ENCODE results near the gene CPVL.

CPVL gene

DNA sequence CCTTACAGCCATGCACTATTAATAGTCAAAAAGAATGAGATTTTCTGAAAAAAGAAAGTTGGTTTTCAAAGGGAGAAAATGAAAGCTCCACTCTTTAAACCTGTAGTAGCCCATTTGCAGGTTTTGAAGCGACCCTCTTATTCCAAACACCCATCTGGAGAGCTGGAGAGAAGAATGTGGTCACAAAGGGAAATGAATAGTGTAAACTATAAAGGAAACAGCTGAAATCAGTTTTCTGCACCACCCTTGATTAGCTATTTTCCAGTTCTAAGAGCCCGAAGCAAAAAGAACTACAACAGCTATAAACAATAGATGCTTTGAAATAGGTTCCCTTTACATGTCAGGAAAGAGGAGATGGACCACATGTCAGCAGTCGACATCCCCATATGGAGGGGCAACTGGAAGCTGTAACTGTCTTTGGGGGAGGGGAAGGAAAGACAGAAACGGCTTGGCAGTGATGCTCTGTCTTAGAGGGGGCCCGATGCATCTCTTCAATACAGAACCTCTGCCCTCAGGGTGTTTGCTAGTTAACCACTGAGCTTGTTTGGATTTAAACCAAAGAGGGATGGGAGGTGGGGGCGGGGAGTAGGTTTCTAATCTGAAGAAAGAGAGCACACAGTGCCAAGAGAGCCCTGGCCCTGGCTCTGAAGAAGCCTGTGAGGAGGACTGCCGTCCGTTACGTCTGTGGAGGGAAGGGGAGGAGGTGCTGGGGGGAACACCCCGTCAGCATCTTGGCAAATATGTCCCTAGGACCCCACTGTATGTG is 55.3 kb downstream of the CPVL start:
- DNase-seq (ENCODE audit: low spot score), result no peak

GRCh38 chr7:29090151-29090805 is 56.1 kb downstream of the CPVL start:
- no peak for DNase-seq (ENCODE audit: low spot score)

- no peak for DNase-seq (ENCODE audit: low spot score)
These were observed 58.5 kb downstream of the CPVL start for GRCh38 chr7:29087840-29088170.

GRCh38 chr7:29086545-29086944 is 59.8 kb downstream of the CPVL start:
- DNase-seq (ENCODE audit: low spot score), result no peak

- no peak for DNase-seq (ENCODE audit: low spot score)
These were observed 61.5 kb downstream of the CPVL start for GRCh38 chr7:29084832-29085231.

- DNase-seq (ENCODE audit: low spot score), result no peak
These were observed 65.5 kb downstream of the CPVL start for GRCh38 chr7:29080803-29081202.

GRCh38 chr7:29078311-29079260 is 67.8 kb downstream of the CPVL start:
- DNase-seq (ENCODE audit: low spot score), result no peak

GRCh38 chr7:29077854-29078253 is 68.5 kb downstream of the CPVL start:
- DNase-seq (ENCODE audit: low spot score), result no peak

- no peak for DNase-seq (ENCODE audit: low spot score)
These were observed 69.2 kb downstream of the CPVL start for GRCh38 chr7:29077176-29077575.

- DNase-seq (ENCODE audit: low spot score), result no peak
These were observed 69.7 kb downstream of the CPVL start for GRCh38 chr7:29076631-29077030.

DNA sequence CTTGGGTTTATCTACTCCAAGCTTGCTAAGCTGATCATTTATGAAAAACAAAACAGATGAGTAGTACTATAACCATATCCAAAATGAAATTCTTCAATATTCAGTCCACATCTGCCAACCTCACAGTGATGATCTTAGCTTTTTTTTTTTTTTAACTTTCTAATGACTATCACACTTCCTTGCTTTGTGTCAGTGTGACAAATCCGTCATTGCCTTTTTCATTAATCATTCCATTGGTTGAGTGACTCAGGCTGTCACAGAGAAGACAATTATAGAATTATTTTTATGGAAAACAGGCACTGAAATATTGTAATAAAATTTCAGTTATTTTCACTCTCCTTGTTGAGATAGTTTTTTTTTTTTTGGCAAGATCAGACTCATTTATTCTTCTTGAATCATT is 70.7 kb downstream of the CPVL start:
- DNase-seq (ENCODE audit: low spot score), result no peak

- no peak for DNase-seq (ENCODE audit: low spot score)
These were observed 75.0 kb downstream of the CPVL start for GRCh38 chr7:29071203-29071874.

DNA sequence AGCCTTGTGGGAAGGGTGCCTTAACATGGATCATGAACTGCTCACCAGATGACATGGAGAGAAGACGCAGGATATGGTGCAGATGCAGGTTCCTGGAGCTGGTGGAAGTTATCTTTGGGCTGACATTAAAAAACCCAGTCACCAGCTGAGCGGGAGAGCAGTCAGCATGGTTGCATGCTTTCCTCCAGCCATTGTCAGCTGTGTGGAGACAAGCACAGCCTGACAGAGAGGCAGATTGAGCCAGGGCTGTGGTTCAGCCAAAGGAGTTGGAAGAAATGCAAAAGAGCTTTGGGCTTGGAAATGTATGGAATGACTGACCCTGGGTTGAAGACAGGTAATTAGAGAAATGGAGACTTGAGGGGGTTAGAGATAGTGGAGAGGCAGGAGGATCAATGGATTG is 79.7 kb downstream of the CPVL start:
- no peak for DNase-seq (ENCODE audit: low spot score)

GRCh38 chr7:29065181-29065857 is 81.0 kb downstream of the CPVL start:
- no peak for DNase-seq (ENCODE audit: low spot score)

GRCh38 chr7:29063872-29064271 is 82.5 kb downstream of the CPVL start:
- no peak for DNase-seq (ENCODE audit: low spot score)

- DNase-seq (ENCODE audit: low spot score), result no peak
These were observed 83.1 kb downstream of the CPVL start for GRCh38 chr7:29063236-29063635.

GRCh38 chr7:29053105-29053872 is 93.0 kb downstream of the CPVL start:
- no peak for DNase-seq (ENCODE audit: low spot score)

DNA sequence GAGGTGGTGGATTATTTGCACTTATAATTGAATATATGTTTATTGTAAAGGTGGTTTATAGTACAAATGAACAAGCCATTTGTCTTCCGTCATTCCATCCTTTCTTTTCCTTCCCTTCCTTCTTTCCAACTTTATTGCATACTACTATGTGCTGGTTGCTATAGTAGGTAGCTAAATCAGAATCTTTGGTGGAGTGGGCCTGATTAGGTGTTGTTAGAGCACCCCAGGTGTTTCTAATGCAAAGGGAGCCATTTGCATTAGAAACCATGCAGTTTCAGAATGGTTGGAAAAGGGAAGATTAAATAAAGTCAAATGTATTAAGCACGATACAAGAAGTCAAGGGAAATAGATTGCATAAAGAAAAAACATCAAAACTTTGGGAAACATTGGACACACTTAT is 99.4 kb downstream of the CPVL start:
- DNase-seq (ENCODE audit: low spot score), result no peak

GRCh38 chr7:29045258-29046086 is 100.9 kb downstream of the CPVL start:
- DNase-seq (ENCODE audit: low spot score), result no peak

DNA sequence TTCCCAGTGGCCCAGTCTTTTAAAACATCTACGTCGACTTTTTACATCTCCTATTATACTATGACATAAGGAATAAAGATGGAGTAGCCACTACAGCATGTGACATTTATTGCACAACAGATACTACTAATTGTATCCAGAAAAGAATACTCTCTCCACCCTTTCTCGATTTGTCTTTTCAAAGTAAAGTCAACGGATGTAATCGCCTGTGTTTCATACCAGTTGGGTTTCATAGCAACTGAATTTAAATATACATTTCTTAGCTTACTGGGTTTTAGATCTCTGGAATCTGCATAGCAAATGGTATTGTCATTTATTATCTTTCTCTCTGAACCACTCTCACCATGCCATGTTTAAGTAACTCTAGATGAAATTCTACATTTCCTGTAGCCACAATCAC is 101.8 kb downstream of the CPVL start:
- DNase-seq (ENCODE audit: low spot score), result no peak
